Measurements from ENCODE around the gene PDZD4. TPM values are rescaled to one million over a fixed set of nuclear protein-coding genes. Genes with fewer than 3 reads are reported as not detected.

The PDZD4 gene
- total and polyA plus RNA-seq, 2 of the 4 experiments (the other 2 are of a cell fraction): under 0.01 to 0.38 TPM

DNA sequence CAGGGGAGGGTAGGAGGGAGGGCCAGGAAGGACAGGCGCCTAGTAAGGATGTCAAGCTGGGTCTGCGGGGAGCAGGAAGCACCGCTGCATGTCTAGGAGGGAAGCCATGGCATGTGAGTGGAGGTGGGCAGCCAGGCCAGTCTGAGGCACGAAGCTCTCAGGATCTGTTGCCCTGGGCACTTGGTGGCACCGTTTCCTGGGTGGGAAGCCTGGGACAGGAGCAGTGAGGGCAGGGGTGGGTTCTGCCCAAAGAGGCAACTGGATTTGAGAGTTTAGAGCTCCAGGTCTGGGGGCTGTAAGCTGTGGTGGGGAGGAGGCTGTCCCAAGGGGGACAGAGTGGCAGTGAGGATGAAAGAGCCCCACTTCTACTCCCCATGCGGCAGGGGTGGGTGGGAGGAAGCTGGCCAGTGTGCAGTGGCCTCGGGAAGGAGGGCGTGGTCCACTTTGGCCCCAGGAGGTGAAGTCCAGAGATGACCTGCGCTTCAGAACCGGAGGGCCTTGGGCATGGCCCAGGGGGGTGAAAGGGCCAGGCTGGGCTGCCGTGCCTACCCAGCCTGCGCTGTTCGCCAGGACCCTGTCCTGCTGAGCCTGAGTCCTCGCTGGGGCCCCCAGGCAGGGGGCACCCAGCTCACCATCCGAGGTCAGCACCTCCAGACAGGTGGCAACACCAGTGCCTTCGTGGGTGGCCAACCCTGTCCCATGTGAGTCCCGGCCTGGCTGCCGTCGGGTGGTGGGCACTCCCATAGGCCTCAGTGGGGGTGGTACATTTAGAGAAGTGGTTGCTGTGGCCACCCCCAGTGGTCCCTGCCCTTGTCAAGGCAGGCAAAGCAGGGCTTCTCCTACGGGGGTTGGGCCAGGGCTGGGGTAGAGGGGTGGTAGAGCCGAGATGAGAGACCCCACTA is 57.8 kb downstream of the PDZD4 start:
- CTCF ChIA-PET: no interaction called here
- Histone ChIP-seq H2AFZ (replicated peaks; ENCODE audit: low read length, poor library complexity) (no peak overlapping the region), H4K91ac (ENCODE audit: insufficient read depth, low read depth, low read length) (no peak overlapping the region), H4K20me1 (ENCODE audit: insufficient read depth, low read length) (no peaks in the 10 kb centered on the region), H3K14ac (replicated peaks; ENCODE audit: low read depth, low read length) (no peak overlapping the region), H3K27me3 (ENCODE audit: control insufficient read depth, insufficient read depth, low read length) (no peaks in the 10 kb centered on the region), H3K9ac (ENCODE audit: low read depth, low read length) (no peak overlapping the region), H3K36me3 (ENCODE audit: control insufficient read depth, insufficient read depth, low read length) (peaks cover 2% of the 10 kb centered on the region; the same call in 1 of the 2 replicates), H3K23ac (ENCODE audit: low read depth, low read length) (no peak overlapping the region), H2BK5ac (ENCODE audit: low read depth, low read length, poor library complexity, severe bottlenecking) (no peak overlapping the region), H3K79me1 (ENCODE audit: low read depth in 1 of 2, low read length in 2 of 2) (no peaks in the 10 kb centered on the region), H3K4ac (ENCODE audit: low read depth, low read length) (no peak overlapping the region), H3K9me3 (ENCODE audit: control insufficient read depth, insufficient read depth, low read length) (no peaks in the 10 kb centered on the region; the same call in 1 of the 2 replicates), H2BK20ac (ENCODE audit: low read depth, low read length) (no peak overlapping the region), H2BK15ac (ENCODE audit: low read depth, low read length) (no peak overlapping the region), H2BK120ac (ENCODE audit: low read depth, low read length) (no peak overlapping the region), H3K18ac (ENCODE audit: low read depth, low read length) (no peak overlapping the region), H3K4me2 (ENCODE audit: low read depth, low read length) (no peak overlapping the region), H2AK9ac (replicated peaks; ENCODE audit: low read depth, low read length, poor library complexity) (no peak overlapping the region), H2AK5ac (ENCODE audit: low read depth, low read length) (no peak overlapping the region), H4K5ac (ENCODE audit: low read depth, low read length) (no peak overlapping the region), H4K8ac (ENCODE audit: low read depth in 2 of 2, low read length in 2 of 2) (no peak overlapping the region), H3K56ac (ENCODE audit: extremely low read depth, insufficient read depth, low read length) (no peak overlapping the region), H3K9me1 (ENCODE audit: insufficient read depth, low read length) (no peaks in the 10 kb centered on the region), H3K27ac (ENCODE audit: insufficient read depth, low read length) (no peak overlapping the region), H3K4me3 (ENCODE audit: insufficient read depth, low read depth, low read length) (no peak overlapping the region), H3K4me1 (ENCODE audit: control insufficient read depth, insufficient read depth, low read length) (no peaks in the 10 kb centered on the region)
- POLR2A ChIA-PET (ENCODE audit: unreplicated experiment): no interaction called here
- WGBS, 2 experiments (ENCODE audit: extremely low coverage in 2 of 2, insufficient read length in 1 of 2): 77% methylated on average over 9 of the region's 21 CpGs; no CpG with 5 or more reads in 1 of the 2 experiments
- dilution Hi-C loops (cut with HindIII; ENCODE audit: low sequenced_read_pairs, unreplicated experiment): no loop called here
- BruUV-seq (replicated peaks): no TSS peak
- in situ Hi-C loops (cut with MboI; ENCODE audit: low sequenced_read_pairs): no loop called here
- intact Hi-C loops (cut with micrococcal nuclease): no loop called here
- no peak for DNase-seq
- ATAC-seq (ENCODE audit: low read depth): no peak
- TF ChIP-seq FOS (IDR thresholded peaks at IDR 0.05; ENCODE audit: low read depth, low read length) (no peak), MXI1 (IDR thresholded peaks at IDR 0.05; ENCODE audit: borderline replicate concordance, low read depth, low read length) (no peak), POLR2A (IDR thresholded peaks at IDR 0.05; ENCODE audit: low read depth, low read length) (no peak), SMC3 (IDR thresholded peaks at IDR 0.05; ENCODE audit: low read depth, low read length) (no peak), MAZ (IDR thresholded peaks at IDR 0.05; ENCODE audit: borderline replicate concordance, low read depth, low read length) (no peak), NFE2L2 (IDR thresholded peaks at IDR 0.05; ENCODE audit: low read depth, low read length) (no peak), CEBPB (IDR thresholded peaks at IDR 0.05; ENCODE audit: low read depth, low read length) (no peak), RFX5 (IDR thresholded peaks at IDR 0.05; ENCODE audit: low read depth, low read length) (no peak), CTCF (conservative IDR thresholded peaks at IDR 0.05; ENCODE audit: low read depth, low read length) (no peak), RAD21 (IDR thresholded peaks at IDR 0.05; ENCODE audit: low read length) (no peak), CHD1 (IDR thresholded peaks at IDR 0.05; ENCODE audit: low read depth, low read length) (no peak), RCOR1 (IDR thresholded peaks at IDR 0.05; ENCODE audit: insufficient replicate concordance, low read length) (no peak), BHLHE40 (IDR thresholded peaks at IDR 0.05; ENCODE audit: low read depth, low read length) (no peak), MAFK (IDR thresholded peaks at IDR 0.05; ENCODE audit: low read depth, low read length) (no peak)
- TF ChIP-seq, protein P1, sequence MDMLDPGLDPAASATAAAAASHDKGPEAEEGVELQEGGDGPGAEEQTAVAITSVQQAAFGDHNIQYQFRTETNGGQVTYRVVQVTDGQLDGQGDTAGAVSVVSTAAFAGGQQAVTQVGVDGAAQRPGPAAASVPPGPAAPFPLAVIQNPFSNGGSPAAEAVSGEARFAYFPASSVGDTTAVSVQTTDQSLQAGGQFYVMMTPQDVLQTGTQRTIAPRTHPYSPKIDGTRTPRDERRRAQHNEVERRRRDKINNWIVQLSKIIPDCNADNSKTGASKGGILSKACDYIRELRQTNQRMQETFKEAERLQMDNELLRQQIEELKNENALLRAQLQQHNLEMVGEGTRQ (IDR thresholded peaks at IDR 0.05; ENCODE audit: low read depth, low read length): no peak

Data from IMR-90 (cell line).